Endometrial microvascular endothelial cells (primary cell): ENCODE data around the gene STT3B. TPM values are rescaled to one million over a fixed set of nuclear protein-coding genes. Genes with fewer than 3 reads are reported as not detected.

Source experiments
- in situ Hi-C: cut with HindIII; loops from 2 replicates; pipeline ENCODE4 v1.10.0; 2017; ENCODE audit warnings: low sequenced_read_pairs, low pct_unique_long_range_greater_than_20kb; ENCODE audit errors: inconsistent ontology term
- total RNA-seq: library from RNA; depleted of rRNA; stranded (reverse); fragments of >200 nt; gene quantifications from one replicate; pipeline ENCODE4 v1.2.3, GENCODE V29; 2015; ENCODE audit errors: inconsistent ontology term

Gene STT3B
- total RNA-seq, 1 donor from 2014 or later = 139 TPM

DNA sequence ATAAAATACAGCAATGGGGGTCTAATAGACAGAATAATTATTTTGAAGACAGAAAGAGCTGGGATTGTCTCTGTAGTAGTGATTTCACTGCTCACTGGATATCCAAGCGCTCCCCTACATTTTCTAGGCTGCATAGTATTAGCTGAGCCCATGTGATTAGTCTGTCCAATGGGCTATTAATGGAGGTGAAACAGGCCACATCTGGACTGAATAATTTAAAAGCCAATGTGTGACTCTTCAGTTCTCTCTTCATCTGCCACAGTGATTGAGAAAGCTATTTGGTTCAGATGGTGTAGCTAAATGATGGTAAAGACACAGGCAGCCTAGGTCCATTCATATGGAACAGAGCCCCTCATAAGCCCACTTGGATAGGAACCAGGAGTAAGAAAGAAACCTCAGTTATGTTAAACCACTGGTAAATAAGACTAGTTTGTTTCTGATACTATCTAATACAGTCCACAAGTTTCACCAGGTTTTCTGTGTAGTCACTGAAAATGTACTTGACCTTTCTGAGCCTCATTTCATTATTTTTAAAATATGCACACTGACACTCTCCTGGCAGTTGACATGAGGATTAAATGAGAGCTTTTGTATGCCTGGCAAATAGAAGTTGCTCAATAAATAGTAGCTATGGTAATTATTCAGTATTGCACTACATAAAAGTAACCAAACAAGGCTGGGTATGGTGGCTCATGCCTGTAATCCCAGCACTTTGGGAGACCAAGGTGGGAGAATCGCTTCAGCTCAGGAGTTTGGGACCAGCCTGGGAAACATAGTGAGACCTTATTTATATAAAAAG is 17.0 kb upstream of the STT3B start:
- in situ Hi-C loops = no loop called here

GRCh38 chr3:31516757-31517156 is 16.0 kb upstream of the STT3B start:
- in situ Hi-C loops = no loop called here

DNA sequence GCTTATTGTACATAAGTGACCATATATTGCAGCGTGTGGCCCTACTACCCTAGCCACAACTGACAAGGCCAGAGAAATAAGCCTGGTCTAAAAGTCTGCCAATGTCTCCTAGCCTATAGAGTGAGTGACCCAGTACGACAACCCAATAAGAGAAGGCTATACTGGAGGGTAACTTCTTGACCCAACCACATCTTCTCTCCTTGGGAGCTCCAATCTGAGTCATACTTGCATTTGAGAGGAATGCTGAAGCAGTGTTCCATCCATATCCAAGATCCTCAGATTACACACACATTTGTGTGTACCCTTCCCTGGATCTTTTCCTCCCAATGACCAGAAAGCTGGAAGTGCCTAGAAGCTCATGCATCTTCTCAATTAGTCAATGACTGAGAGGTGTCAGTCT is 11.3 kb upstream of the STT3B start:
- in situ Hi-C loops = no loop called here

GRCh38 chr3:31522152-31522551 is 10.6 kb upstream of the STT3B start:
- in situ Hi-C loops = no loop called here

GRCh38 chr3:31523543-31523942 is 9.2 kb upstream of the STT3B start:
- in situ Hi-C loops = no loop called here

- in situ Hi-C loops = no loop called here
Measured at GRCh38 chr3:31525532-31525931, 7.2 kb upstream of the STT3B start.

- in situ Hi-C loops = no loop called here
Measured at GRCh38 chr3:31529421-31529820, 3.3 kb upstream of the STT3B start.

DNA sequence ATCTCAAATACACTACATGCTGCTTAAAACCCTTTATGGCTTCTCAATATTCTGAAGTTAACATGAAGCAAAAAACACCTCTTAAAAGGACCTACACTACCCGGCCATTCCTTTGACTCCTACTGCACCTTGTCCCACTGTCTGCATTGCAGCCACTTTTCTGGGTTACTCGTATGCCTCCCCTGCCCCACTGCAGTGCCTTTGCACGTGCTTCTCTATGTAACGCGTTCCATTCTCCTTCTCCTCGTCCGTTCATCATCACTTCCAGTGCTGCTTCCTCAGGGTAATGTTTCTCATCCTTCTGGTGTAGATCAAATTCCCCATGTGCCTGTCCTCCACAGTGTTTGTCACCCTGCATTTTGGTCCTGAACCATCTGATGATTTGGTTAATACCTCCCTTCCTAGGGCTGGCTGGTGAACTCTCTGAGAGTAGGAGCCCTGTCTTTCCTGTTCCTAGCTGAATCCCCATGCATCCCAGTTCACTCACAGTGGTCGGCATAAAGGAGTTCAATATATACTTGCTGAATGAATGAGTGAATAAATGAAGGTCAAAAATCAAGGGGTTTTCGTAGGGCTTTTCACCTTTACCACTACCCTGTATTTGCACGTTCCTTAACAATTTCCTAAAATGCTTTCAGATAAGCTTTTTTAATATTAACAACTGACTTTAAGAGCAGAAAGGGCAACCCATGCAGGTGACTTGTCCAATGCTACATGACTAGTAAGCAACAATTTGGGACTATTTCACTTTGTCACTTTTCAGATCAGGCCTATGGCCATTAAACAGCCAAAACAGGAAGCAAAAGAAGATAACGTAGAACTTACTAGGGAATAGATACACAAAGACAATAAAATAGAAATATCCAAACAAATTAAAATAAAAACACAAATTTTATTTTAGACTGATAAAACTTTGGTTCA is 2.4 kb upstream of the STT3B start:
- in situ Hi-C loops = no loop called here

DNA sequence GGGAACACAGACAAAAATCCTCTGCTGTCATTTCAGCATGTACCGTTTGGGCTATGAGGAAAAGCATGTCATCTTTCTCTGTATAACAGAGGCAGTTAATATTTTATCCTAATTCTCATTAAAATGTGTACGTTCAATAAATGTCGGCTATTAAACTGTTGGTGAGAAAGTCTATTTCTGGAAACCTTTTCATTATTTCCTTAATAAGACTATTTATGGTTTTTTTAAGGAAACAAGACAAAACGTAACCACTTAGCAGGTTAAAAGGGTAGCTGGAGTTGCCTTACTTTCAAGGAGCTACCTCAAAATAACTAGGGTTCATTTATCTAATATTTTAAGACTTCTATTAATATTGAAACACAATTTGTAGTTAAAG is 1.8 kb upstream of the STT3B start:
- in situ Hi-C loops = no loop called here

- in situ Hi-C loops = no loop called here
Measured at GRCh38 chr3:31531452-31531991, 1.2 kb upstream of the STT3B start.

- in situ Hi-C loops = no loop called here
Measured at GRCh38 chr3:31531992-31532586, 636 bp upstream of the STT3B start.

GRCh38 chr3:31533169-31534064 is 692 bp downstream of the STT3B start:
- in situ Hi-C loops = no loop called here

GRCh38 chr3:31534065-31534425 is 1.3 kb downstream of the STT3B start:
- in situ Hi-C loops = no loop called here

GRCh38 chr3:31536497-31536896 is 3.8 kb downstream of the STT3B start:
- in situ Hi-C loops = no loop called here

- in situ Hi-C loops = no loop called here
Measured at GRCh38 chr3:31538801-31539200, 6.1 kb downstream of the STT3B start.

DNA sequence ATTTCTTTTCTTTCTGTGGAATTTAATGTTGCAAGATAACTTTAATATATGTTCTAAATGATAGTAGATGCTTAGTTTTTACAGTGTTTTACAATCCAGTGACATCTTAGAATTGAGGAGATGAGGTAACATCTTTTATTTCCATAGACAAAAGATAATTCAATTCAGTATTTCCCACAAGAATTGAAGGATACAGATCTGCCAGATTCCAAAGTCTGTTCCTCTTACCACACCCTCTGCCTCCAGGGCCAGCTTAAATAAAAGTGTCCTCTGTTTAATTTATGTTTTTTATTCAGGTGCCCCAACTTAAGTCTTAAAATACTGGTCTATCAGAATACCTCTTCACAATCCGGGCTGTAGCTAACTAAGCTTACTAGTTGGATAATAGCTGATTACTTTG is 6.5 kb downstream of the STT3B start:
- in situ Hi-C loops = no loop called here

- in situ Hi-C loops = no loop called here
Measured at GRCh38 chr3:31541089-31541488, 8.4 kb downstream of the STT3B start.

DNA sequence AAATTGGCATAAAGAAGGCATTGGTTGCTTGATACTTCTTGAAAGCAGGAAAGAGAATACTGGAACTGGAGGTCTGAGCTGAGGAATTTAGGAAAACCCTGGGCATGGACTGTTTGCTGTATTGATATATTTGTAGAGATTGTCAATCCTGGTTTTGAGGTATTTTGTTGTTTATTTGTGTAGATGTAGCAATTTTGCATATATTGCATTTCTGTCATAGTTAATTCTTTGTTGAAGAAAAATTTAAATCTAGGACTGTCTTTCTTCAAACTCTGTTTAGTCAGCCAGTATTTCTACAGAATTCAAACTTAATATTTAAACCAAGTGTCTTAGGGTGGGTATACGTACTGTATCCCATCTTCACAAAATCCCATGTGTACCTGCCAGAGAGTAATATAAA is 9.5 kb downstream of the STT3B start:
- in situ Hi-C loops = no loop called here

DNA sequence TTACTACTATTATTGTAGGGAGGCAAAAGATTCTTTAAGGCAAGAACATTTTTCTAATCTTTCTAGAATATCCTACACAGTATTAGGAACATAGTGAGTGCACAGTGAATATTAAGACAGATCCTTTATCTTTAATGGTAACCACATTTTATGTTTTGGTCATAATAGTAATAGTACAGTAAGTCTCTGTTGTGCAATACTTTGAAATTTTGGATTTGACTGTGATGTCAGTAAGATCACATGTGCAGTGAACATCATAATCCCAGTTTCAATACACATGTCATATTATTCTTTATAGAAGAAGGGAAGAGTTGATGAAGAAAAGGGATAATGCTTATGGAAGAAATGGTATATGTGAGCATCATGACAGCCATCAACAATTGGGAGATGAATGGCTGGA is 10.7 kb downstream of the STT3B start:
- in situ Hi-C loops = no loop called here
